Rectal smooth muscle tissue (tissue), 1 donor: ENCODE data around the gene KRTAP3-2.

ENCODE experiments used
- H3K27ac ChIP-seq: one replicate; pipeline ENCODE4 v1.7.0; 2013; ENCODE audit warnings: low read depth, low read length, inconsistent platforms
- H3K27me3 ChIP-seq: one replicate; pipeline ENCODE4 v1.7.0; 2013; ENCODE audit warnings: low read length; ENCODE audit not compliant: control insufficient read depth, insufficient read depth
- H3K36me3 ChIP-seq: one replicate; pipeline ENCODE4 v1.7.0; 2013; ENCODE audit warnings: low read length; ENCODE audit not compliant: control insufficient read depth, insufficient read depth
- H3K4me1 ChIP-seq: one replicate; pipeline ENCODE4 v1.7.0; 2013; ENCODE audit warnings: low read length; ENCODE audit not compliant: control insufficient read depth, insufficient read depth
- H3K4me3 ChIP-seq: one replicate; pipeline ENCODE4 v1.7.0; 2013; ENCODE audit warnings: low read length
- H3K9ac ChIP-seq: one replicate; pipeline ENCODE4 v1.7.0; 2013; ENCODE audit warnings: low read length

KRTAP3-2 gene

DNA sequence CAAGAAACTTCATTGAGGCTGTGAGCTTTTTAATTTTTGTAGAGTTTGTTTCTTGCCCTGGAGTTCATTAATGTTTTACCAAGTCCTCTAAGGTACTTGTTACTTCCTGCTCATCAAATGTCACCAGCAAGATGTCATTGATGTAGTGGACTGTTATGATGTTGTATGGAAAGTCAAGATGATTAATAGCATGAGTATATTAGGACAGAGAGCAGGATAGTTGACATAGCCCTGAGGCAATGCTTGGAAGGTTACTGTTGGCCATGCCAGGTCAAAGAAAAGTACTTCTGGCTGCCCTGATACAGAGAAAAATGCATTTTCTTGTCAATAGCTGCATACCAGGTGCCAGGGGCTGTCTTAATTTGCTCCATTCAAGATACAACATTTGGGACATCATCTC lies 20.6 kb upstream of the KRTAP3-2 start:
- no peak overlapping the region for H3K27ac ChIP-seq
- no peak overlapping the region for H3K9ac ChIP-seq
- no peaks in the 10 kb centered on the region for H3K27me3 ChIP-seq
- no peaks in the 10 kb centered on the region for H3K36me3 ChIP-seq
- H3K4me3 ChIP-seq: no peak overlapping the region
- no peaks in the 10 kb centered on the region for H3K4me1 ChIP-seq

DNA sequence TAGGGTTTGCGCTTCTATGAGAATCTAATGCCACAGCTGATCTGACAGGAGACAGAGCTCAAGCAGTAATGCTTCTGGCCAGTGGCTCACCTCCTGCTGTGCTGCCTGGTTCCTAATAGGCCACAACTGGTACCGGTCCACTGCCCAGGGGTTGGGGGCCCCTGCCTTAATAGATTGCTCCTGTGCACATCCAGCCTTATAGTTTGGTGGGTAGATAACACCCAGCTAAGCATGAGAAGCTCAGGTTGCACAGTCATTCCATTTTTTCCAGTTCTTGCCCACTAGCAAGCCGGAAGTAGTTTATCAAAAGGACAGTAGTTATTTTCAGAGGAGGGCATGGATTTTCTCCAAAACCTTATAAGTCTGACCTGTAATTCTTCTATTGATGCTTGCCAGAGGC lies 19.7 kb upstream of the KRTAP3-2 start:
- Histone ChIP-seq H3K4me3 (no peak overlapping the region), H3K9ac (no peak overlapping the region), H3K36me3 (no peaks in the 10 kb centered on the region), H3K27ac (no peak overlapping the region), H3K27me3 (no peaks in the 10 kb centered on the region), H3K4me1 (no peaks in the 10 kb centered on the region)

DNA sequence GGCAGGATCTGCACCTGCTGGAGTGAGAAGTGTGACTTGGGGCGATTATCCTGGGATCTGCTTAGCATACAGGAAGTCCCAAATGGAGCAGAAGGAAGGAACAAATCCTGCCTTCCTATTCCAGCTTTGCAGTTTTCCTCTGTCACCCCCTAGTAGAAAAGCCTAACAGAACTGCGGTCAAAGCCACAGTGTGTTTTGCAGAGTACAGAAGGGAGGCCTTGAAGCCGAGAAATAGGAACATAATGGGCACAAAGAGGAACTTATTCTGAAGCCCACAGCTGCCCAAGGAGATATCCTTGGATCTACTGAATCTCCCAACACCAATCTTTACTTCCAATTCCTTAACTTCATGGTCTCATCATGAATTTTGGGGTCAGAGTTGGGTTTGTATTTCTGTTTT lies 18.8 kb upstream of the KRTAP3-2 start:
- Histone ChIP-seq H3K4me1 (no peaks in the 10 kb centered on the region), H3K9ac (no peak overlapping the region), H3K36me3 (no peaks in the 10 kb centered on the region), H3K27ac (no peak overlapping the region), H3K27me3 (no peaks in the 10 kb centered on the region), H3K4me3 (no peak overlapping the region)

DNA sequence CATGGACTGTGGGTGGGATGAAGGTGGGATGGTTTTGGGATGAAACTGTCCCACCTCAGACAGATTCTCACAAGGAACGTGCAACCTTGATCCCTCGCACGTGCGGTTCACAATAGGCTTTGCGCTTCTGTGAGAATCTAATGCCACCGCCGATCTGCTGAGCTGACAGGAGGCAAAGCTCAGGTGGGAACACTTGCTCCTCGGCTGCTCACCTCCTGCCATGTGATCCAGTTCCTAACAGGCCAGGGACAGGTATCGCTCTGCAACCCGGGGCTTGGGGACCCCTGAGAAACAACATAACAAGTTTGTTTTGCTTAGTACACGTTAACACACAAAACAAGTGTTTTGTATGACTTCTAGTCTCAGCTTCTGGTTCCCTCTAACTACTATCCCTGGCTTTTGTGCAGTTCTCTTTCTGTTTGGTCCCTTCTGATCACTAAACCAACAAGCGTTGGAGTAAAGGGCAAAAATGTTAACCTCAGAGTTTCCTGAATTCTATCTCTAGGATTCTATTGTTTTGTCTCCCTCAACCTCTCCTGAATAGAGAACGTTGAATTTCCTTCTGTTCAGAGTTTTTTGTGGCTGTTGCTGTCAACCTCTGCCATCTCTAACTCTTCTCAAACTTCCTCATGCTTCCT lies 17.0 kb upstream of the KRTAP3-2 start:
- no peak overlapping the region for H3K4me3 ChIP-seq
- H3K27me3 ChIP-seq: no peaks in the 10 kb centered on the region
- no peak overlapping the region for H3K27ac ChIP-seq
- H3K4me1 ChIP-seq: no peaks in the 10 kb centered on the region
- no peak overlapping the region for H3K9ac ChIP-seq
- no peaks in the 10 kb centered on the region for H3K36me3 ChIP-seq

DNA sequence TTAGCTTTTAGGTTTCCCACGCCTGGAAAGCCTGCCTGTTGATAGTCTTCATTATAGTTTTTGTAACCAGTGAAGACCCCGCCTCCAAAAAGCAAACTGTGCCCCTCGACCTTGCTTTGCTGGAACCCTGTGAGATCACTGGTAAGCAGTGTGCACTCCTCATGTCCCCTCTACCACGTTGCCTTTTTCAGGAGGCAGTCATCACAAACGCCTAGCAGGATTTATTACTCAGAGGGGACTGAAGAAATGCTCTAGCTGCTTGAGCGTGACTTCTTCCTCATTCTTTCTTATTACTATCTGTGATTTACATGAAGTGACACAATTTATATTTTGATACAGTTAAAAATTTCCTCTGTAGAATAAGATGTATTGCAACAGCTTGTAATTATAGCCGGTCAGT lies 15.7 kb upstream of the KRTAP3-2 start:
- no peak overlapping the region for H3K27ac ChIP-seq
- no peak overlapping the region for H3K4me3 ChIP-seq
- no peaks in the 10 kb centered on the region for H3K4me1 ChIP-seq
- no peaks in the 10 kb centered on the region for H3K27me3 ChIP-seq
- no peak overlapping the region for H3K9ac ChIP-seq
- no peaks in the 10 kb centered on the region for H3K36me3 ChIP-seq

- Histone ChIP-seq H3K27me3 (no peaks in the 10 kb centered on the region), H3K9ac (no peak overlapping the region), H3K4me1 (no peaks in the 10 kb centered on the region), H3K27ac (no peak overlapping the region), H3K36me3 (no peaks in the 10 kb centered on the region), H3K4me3 (no peak overlapping the region)
Observed at GRCh38 chr17:41013606-41014005, 13.9 kb upstream of the KRTAP3-2 start.

- no peaks in the 10 kb centered on the region for H3K4me1 ChIP-seq
- no peak overlapping the region for H3K4me3 ChIP-seq
- H3K27me3 ChIP-seq: no peaks in the 10 kb centered on the region
- no peak overlapping the region for H3K9ac ChIP-seq
- no peak overlapping the region for H3K27ac ChIP-seq
- no peaks in the 10 kb centered on the region for H3K36me3 ChIP-seq
Observed at GRCh38 chr17:41013181-41013580, 13.5 kb upstream of the KRTAP3-2 start.

GRCh38 chr17:41012326-41013120 lies 12.8 kb upstream of the KRTAP3-2 start:
- Histone ChIP-seq H3K4me1 (no peaks in the 10 kb centered on the region), H3K27ac (no peak overlapping the region), H3K9ac (no peak overlapping the region), H3K36me3 (no peaks in the 10 kb centered on the region), H3K4me3 (no peak overlapping the region), H3K27me3 (no peaks in the 10 kb centered on the region)

DNA sequence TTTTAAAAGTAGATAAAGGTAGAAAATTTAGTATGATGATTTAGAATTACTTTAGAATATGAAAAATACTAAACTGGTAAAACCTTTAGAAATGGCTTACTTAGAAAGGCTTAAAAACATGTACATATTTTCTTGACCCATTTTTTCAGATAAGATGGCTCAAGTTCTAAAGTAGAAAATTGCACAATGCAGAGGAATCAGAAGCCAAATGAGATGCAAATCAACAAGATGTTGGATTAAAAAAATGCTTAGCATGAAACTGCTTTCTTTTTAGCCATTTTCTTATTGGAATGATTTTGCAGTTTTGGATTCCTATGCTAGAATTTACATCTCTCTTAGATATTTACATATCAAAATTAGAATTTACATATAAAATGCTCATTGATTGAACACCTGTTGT lies 10.7 kb upstream of the KRTAP3-2 start:
- no peaks in the 10 kb centered on the region for H3K36me3 ChIP-seq
- H3K27me3 ChIP-seq: no peaks in the 10 kb centered on the region
- H3K4me1 ChIP-seq: no peaks in the 10 kb centered on the region
- H3K9ac ChIP-seq: no peak overlapping the region
- H3K27ac ChIP-seq: no peak overlapping the region
- no peak overlapping the region for H3K4me3 ChIP-seq

GRCh38 chr17:41009936-41010335 lies 10.2 kb upstream of the KRTAP3-2 start:
- Histone ChIP-seq H3K27me3 (no peaks in the 10 kb centered on the region), H3K4me1 (no peaks in the 10 kb centered on the region), H3K27ac (no peak overlapping the region), H3K36me3 (no peaks in the 10 kb centered on the region), H3K4me3 (no peak overlapping the region), H3K9ac (no peak overlapping the region)

GRCh38 chr17:41009301-41009760 lies 9.6 kb upstream of the KRTAP3-2 start:
- Histone ChIP-seq H3K27me3 (no peaks in the 10 kb centered on the region), H3K4me3 (no peak overlapping the region), H3K36me3 (no peaks in the 10 kb centered on the region), H3K4me1 (no peaks in the 10 kb centered on the region), H3K27ac (no peak overlapping the region), H3K9ac (no peak overlapping the region)

- Histone ChIP-seq H3K36me3 (no peaks in the 10 kb centered on the region), H3K9ac (no peak within 1 kb of the TSS), H3K4me1 (no peaks in the 10 kb centered on the region), H3K4me3 (no peak within 1 kb of the TSS), H3K27me3 (no peaks in the 10 kb centered on the region), H3K27ac (no peak within 1 kb of the TSS)
Observed at GRCh38 chr17:41008811-41009210, 9.1 kb upstream of the KRTAP3-2 start, which contains the start of gene KRTAP3-1. Gene KRTAP3-1, minus strand, starts transcription at chr17:41009128. Its CDS starts 54 bp downstream, at chr17:41009074.

DNA sequence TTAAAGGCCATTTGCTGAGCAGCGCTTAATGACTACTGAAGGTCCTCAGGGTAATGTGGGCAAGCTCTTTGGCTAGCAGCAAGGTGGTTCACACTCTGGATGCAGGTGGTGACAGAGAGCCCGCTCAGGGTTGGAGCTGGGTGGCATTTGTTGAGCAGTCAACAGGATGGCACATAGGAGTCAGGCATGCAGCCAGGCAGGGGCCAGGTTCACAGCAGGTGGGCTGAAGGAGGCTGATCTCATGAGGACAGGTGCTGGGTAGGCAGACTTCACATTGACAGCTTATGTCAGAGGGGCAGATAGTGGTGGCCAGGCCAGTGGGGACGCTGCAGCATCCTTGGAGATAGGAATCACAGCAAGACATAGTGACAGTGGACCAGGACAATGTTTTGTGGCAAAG lies 4.7 kb upstream of the KRTAP3-2 start:
- no peak overlapping the region for H3K9ac ChIP-seq
- no peaks in the 10 kb centered on the region for H3K4me1 ChIP-seq
- no peak overlapping the region for H3K4me3 ChIP-seq
- H3K27ac ChIP-seq: no peak overlapping the region
- no peaks in the 10 kb centered on the region for H3K36me3 ChIP-seq
- no peaks in the 10 kb centered on the region for H3K27me3 ChIP-seq
